Stimulated activated CD4-positive, alpha-beta T cell treated with anti-CD3 and anti-CD28 coated beads, Interleukin-12 subunit alpha, Interleukin-12 subunit beta, amount 100 ng/mL, for 4 hours (primary cell): Measurements from ENCODE around the gene TSPY4.
"Not testable (repeated sequence)": the region's sequence is repeated elsewhere in the genome, so short reads cannot be mapped to it uniquely, and the experiment has no call there.

Experiments
- DNase-seq: peaks from one replicate; pipeline ENCODE4 v3.0.0-alpha.2; 2020

Gene TSPY4

DNA sequence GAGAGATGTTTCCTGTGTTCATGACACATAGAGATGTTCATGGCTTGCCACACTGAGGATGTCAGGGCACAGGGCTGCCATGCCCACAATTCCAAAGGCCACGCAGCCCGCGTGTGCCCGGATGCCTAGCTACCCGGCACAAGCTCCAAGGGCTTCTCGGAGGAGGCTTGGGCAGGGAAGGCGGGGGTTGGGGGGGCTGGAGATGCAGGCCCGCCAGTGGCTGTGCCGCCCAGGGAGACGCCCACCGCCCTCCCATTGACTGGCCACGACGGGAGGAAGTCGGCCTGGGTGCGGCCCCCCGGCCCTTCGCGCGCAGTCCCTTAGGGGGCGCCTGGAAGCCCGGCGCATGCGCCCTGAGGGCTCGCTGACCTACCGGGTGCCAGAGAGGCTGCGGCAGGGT, at the start of gene TSPY4:
Gene TSPY4, plus strand, starts transcription at position 301 of the 400 bp plus-strand sequence. Its CDS starts 46 bp downstream, at position 347.
- not testable (repeated sequence) for DNase-seq

GRCh38 chrY:9320996-9321395, 16.3 kb upstream of the TSPY4 start:
- no peak for DNase-seq

- DNase-seq, result not testable (repeated sequence)
Measured at GRCh38 chrY:9357497-9357896, 20.2 kb downstream of the TSPY4 start, which contains the start of gene TSPY8. TSPY8 (plus strand) TSS chrY:9357797; CDS start chrY:9357843, 46 bp downstream.
